HCT116 (cell line): Measurements from ENCODE around the gene ZDHHC14. TPM values are rescaled to one million over a fixed set of nuclear protein-coding genes. Genes with fewer than 3 reads are reported as not detected.

Experiments
- ATAC-seq: fragments of 200-7000 bp; cut with Tn5 transposase; 2 replicates; pipeline ENCODE4 v1.9.1; 2020; ENCODE audit warnings: mild to moderate bottlenecking, moderate library complexity
- BruUV-seq: library from RNA; stranded (reverse); fragments of 400-500 nt; replicated peaks from 2 replicates; lab custom pipeline; 2021; lab: Mats Ljungman, UMichigan
- CTCF ChIA-PET: fragments of 300-600 bp; sonication (Branson Sonifier 250); formaldehyde crosslinking; loops from one replicate; lab custom pipeline; 2021; ENCODE audit warnings: antibody characterized with exemption; lab: Charles Lee
- POLR2A ChIA-PET: fragments of 300-600, 350-600 bp; sonication (Branson Sonifier 250); formaldehyde crosslinking; loops from one replicate; lab custom pipeline; 2021; ENCODE audit warnings: antibody characterized with exemption; lab: Charles Lee
- RAD21 ChIA-PET, 2 experiments: fragments of 300-600 bp; sonication (Branson Sonifier 250); formaldehyde crosslinking; loops; one replicate each; lab custom pipeline; 2023; ENCODE audit warnings: low total read pairs in 2 of 2; ENCODE audit not compliant: uncharacterized antibody in 2 of 2, unreplicated experiment in 2 of 2, low non-redundant PET in 1 of 2; lab: Charles Lee
- DNase-seq: peaks from one replicate; pipeline ENCODE4 v3.0.0-alpha.2; 2010; ENCODE audit warnings: low read depth, low spot score
- H2AFZ ChIP-seq: fragments of 200-600 bp; shearing (Covaris generic), sonication (generic); 2 replicates; pipeline ENCODE4 v1.6.1; 2017; ENCODE audit warnings: low read depth, mixed run types, mixed read lengths, antibody characterized with exemption, low read length; ENCODE audit not compliant: poor library complexity, severe bottlenecking
- H3K27ac ChIP-seq: 2 replicates; pipeline ENCODE4 v1.5.1; 2012; ENCODE audit warnings: low read depth, low read length
- H3K27me3 ChIP-seq: fragments of 200-600 bp; sonication (generic); 2 replicates; pipeline ENCODE4 v1.6.1; 2016; ENCODE audit warnings: mixed run types, low read length, mixed read lengths; ENCODE audit not compliant: insufficient read depth
- H3K36me3 ChIP-seq, 2 experiments: fragments of 200-500 bp in 1 of 2; fragments of 200-600 bp in 1 of 2; sonication (Bioruptor generic) in 1 of 2; sonication (generic) in 1 of 2; 2 replicates each; pipeline versions ENCODE4 v1.5.1 to v1.6.1; 2014 to 2016; ENCODE audit warnings: low read length in 2 of 2, inconsistent platforms in 1 of 2, mixed read lengths in 1 of 2, mixed run types in 1 of 2; ENCODE audit not compliant: insufficient read depth in 2 of 2, control insufficient read depth in 1 of 2
- H3K4me1 ChIP-seq, 2 experiments: fragments of 200-600 bp in 1 of 2; sonication (generic) in 1 of 2; 2 replicates each; pipeline versions ENCODE4 v1.5.1 to v1.6.1; 2012 to 2017; ENCODE audit warnings: low read length in 2 of 2, inconsistent platforms in 1 of 2, mild to moderate bottlenecking in 1 of 2, mixed read lengths in 1 of 2, mixed run types in 1 of 2, moderate library complexity in 1 of 2; ENCODE audit not compliant: insufficient read depth in 2 of 2, control insufficient read depth in 1 of 2
- H3K4me2 ChIP-seq: fragments of 200-600 bp; sonication (generic); 2 replicates; pipeline ENCODE4 v1.6.1; 2017; ENCODE audit warnings: mixed run types, low read length, mixed read lengths
- H3K4me3 ChIP-seq, 2 experiments: fragments of 200-600 bp in 1 of 2; sonication (generic) in 1 of 2; replicated peaks in 1 of 2; 2 replicates each; pipeline ENCODE4 v1.5.1; 2011 to 2016; ENCODE audit warnings: low read length in 2 of 2, control low read depth in 1 of 2, low read depth in 1 of 2, mild to moderate bottlenecking in 1 of 2, mixed read lengths in 1 of 2, mixed run types in 1 of 2
- H3K79me2 ChIP-seq: fragments of 200-600 bp; sonication (generic); 2 replicates; pipeline ENCODE4 v1.6.1; 2017; ENCODE audit warnings: mild to moderate bottlenecking, mixed run types, low read length, moderate library complexity, mixed read lengths; ENCODE audit not compliant: insufficient read depth
- H3K9ac ChIP-seq: fragments of 200-600 bp; sonication (generic); 2 replicates; pipeline ENCODE4 v1.6.1; 2016; ENCODE audit warnings: low read length, mixed read lengths
- H3K9me2 ChIP-seq: fragments of 200-600 bp; sonication (generic), shearing (Covaris generic); 2 replicates; pipeline ENCODE4 v1.6.1; 2017; ENCODE audit warnings: mixed run types, mild to moderate bottlenecking, moderate library complexity; ENCODE audit not compliant: insufficient read depth
- H3K9me3 ChIP-seq, 2 experiments: fragments of 200-500 bp in 1 of 2; fragments of 200-600 bp in 1 of 2; sonication (Bioruptor generic) in 1 of 2; sonication (generic) in 1 of 2; 2 replicates each; pipeline ENCODE4 v1.6.1; 2014 to 2017; ENCODE audit warnings: low read length in 2 of 2, mixed read lengths in 2 of 2, inconsistent platforms in 1 of 2, low read depth in 1 of 2, mild to moderate bottlenecking in 1 of 2, mixed run types in 1 of 2, moderate library complexity in 1 of 2; ENCODE audit not compliant: control insufficient read depth in 1 of 2, insufficient read depth in 1 of 2
- H4K20me1 ChIP-seq: fragments of 200-600 bp; sonication (generic), shearing (Covaris generic); 2 replicates; pipeline ENCODE4 v1.6.1; 2017; ENCODE audit warnings: mixed run types, mild to moderate bottlenecking, moderate library complexity; ENCODE audit not compliant: insufficient read depth
- ATF3 ChIP-seq: IDR thresholded peaks from 2 replicates; pipeline ENCODE4 v1.6.1; 2012
- CBX3 ChIP-seq: IDR thresholded peaks from 2 replicates; pipeline ENCODE4 v1.6.1; 2012; ENCODE audit warnings: low read depth
- ZBTB33 ChIP-seq: IDR thresholded peaks from 2 replicates; pipeline ENCODE4 v1.6.1; 2011; ENCODE audit warnings: mild to moderate bottlenecking, low read length, moderate library complexity; ENCODE audit not compliant: insufficient replicate concordance; ENCODE audit errors: extremely low read depth
- intact Hi-C: fragments of 100-400 bp; cut with micrococcal nuclease; formaldehyde crosslinking; loops from 2 replicates; pipeline ENCODE4 v1.10.0; 2022
- total RNA-seq: library from RNA; stranded (reverse); gene quantifications from one replicate; pipeline ENCODE4 v1.2.1, GENCODE V29; 2021; ENCODE audit not compliant: unreplicated experiment
- TF ChIP-seq, protein P1 (sequence below), 3 experiments: fragments of 200-600 bp in 1 of 3; sonication (generic) in 1 of 3; IDR thresholded peaks in 2 of 3; conservative IDR thresholded peaks in 1 of 3; 2 replicates each; pipeline ENCODE4 v1.5.1; 2012 to 2017; ENCODE audit warnings: low read depth in 2 of 3, low read length in 2 of 3, antibody characterized with exemption in 1 of 3, borderline replicate concordance in 1 of 3, control low read depth in 1 of 3, mild to moderate bottlenecking in 1 of 3, mixed read lengths in 1 of 3, mixed run types in 1 of 3, moderate library complexity in 1 of 3; ENCODE audit not compliant: insufficient read depth in 1 of 3

ZDHHC14 gene
- total RNA-seq, 1 experiment from 2014 or later: 5.3 TPM

GRCh38 chr6:157524735-157525134 lies 143.7 kb downstream of the ZDHHC14 start:
- no peaks in the 10 kb centered on the region for H3K9me3 ChIP-seq
- H3K36me3 ChIP-seq: no peaks in the 10 kb centered on the region
- H3K79me2 ChIP-seq: no peaks in the 10 kb centered on the region
- intact Hi-C loops: no loop called here
- DNase-seq: no peak
- RAD21 ChIA-PET: no interaction called here
- no peak overlapping the region for H2AFZ ChIP-seq
- CTCF ChIA-PET: no interaction called here
- no peaks in the 10 kb centered on the region for H3K9me2 ChIP-seq
- H4K20me1 ChIP-seq: no peaks in the 10 kb centered on the region
- no peak overlapping the region for H3K9ac ChIP-seq
- H3K27ac ChIP-seq: no peak overlapping the region
- no peaks in the 10 kb centered on the region for H3K27me3 ChIP-seq
- no peak overlapping the region for H3K4me3 ChIP-seq
- BruUV-seq: no TSS peak
- H3K4me1 ChIP-seq: peaks cover 0 to 3% of the 10 kb centered on the region in 2 experiments; a peak in 1 of 4 replicates
- TF ChIP-seq ATF3: no peak
- TF ChIP-seq, all 23 proteins: peak for 0
- ATAC-seq: no peak
- no peak overlapping the region for H3K4me2 ChIP-seq
- POLR2A ChIA-PET: no interaction called here

GRCh38 chr6:157525292-157525889 lies 144.4 kb downstream of the ZDHHC14 start:
- Histone ChIP-seq H4K20me1 (no peaks in the 10 kb centered on the region), H3K27ac (no peak overlapping the region), H3K36me3 (no peaks in the 10 kb centered on the region), H3K4me3 (no peak overlapping the region), H3K4me1 (no peaks in the 10 kb centered on the region; a peak in 1 of 4 replicates), H3K9me2 (no peaks in the 10 kb centered on the region), H3K27me3 (no peaks in the 10 kb centered on the region), H2AFZ (no peak overlapping the region), H3K9me3 (no peaks in the 10 kb centered on the region), H3K79me2 (no peaks in the 10 kb centered on the region), H3K9ac (no peak overlapping the region), H3K4me2 (no peak overlapping the region)
- BruUV-seq: no TSS peak
- intact Hi-C loops: no loop called here
- POLR2A ChIA-PET: no interaction called here
- RAD21 ChIA-PET: no interaction called here
- DNase-seq: no peak
- CTCF ChIA-PET: no interaction called here
- TF ChIP-seq, protein P1, sequence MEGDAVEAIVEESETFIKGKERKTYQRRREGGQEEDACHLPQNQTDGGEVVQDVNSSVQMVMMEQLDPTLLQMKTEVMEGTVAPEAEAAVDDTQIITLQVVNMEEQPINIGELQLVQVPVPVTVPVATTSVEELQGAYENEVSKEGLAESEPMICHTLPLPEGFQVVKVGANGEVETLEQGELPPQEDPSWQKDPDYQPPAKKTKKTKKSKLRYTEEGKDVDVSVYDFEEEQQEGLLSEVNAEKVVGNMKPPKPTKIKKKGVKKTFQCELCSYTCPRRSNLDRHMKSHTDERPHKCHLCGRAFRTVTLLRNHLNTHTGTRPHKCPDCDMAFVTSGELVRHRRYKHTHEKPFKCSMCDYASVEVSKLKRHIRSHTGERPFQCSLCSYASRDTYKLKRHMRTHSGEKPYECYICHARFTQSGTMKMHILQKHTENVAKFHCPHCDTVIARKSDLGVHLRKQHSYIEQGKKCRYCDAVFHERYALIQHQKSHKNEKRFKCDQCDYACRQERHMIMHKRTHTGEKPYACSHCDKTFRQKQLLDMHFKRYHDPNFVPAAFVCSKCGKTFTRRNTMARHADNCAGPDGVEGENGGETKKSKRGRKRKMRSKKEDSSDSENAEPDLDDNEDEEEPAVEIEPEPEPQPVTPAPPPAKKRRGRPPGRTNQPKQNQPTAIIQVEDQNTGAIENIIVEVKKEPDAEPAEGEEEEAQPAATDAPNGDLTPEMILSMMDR (IDR thresholded peaks at IDR 0.05 in 2 of 3, conservative IDR thresholded peaks at IDR 0.05 in 1 of 3; ENCODE audit: borderline replicate concordance in 1 of 3, insufficient read depth in 1 of 3, low read depth in 2 of 3, low read length in 2 of 3): no peak
- TF ChIP-seq CBX3 (no peak), ZBTB33 (no peak)
- no peak for ATAC-seq
